Upper lobe of right lung (tissue), 1 donor: Measurements from ENCODE around the gene POLDIP2. TPM values are rescaled to one million over a fixed set of nuclear protein-coding genes. Genes with fewer than 3 reads are reported as not detected.

Experiments
- ATAC-seq: fragments of 200-7000 bp; cut with Tn5 transposase; one replicate; pipeline ENCODE4 v1.9.1; 2020; ENCODE audit warnings: mild to moderate bottlenecking, moderate library complexity
- DNase-seq: peaks from one replicate; pipeline ENCODE4 v3.0.0-alpha.2; 2020
- H3K27ac ChIP-seq: fragments of 200-600 bp; one replicate; pipeline ENCODE4 v1.8.0; 2022
- H3K27me3 ChIP-seq: fragments of 200-600 bp; one replicate; pipeline ENCODE4 v1.8.0; 2022; ENCODE audit warnings: mild to moderate bottlenecking
- H3K36me3 ChIP-seq: fragments of 200-600 bp; one replicate; pipeline ENCODE4 v1.8.0; 2022
- H3K4me1 ChIP-seq: fragments of 200-600 bp; one replicate; pipeline ENCODE4 v1.8.0; 2022
- H3K4me3 ChIP-seq: fragments of 200-600 bp; one replicate; pipeline ENCODE4 v1.8.0; 2022; ENCODE audit warnings: mild to moderate bottlenecking
- H3K9me3 ChIP-seq: fragments of 200-600 bp; one replicate; pipeline ENCODE4 v1.8.0; 2022
- intact Hi-C: fragments of 100-400 bp; cut with DNase I; formaldehyde crosslinking; loops from one replicate; pipeline ENCODE4 v1.11.0; 2022
- total RNA-seq: library from RNA; stranded (reverse); fragmentation: NEBNext Ultra II Directional; extraction: Animal tissue kit (Norgen Biotek cat#: 25700); gene quantifications from one replicate; pipeline ENCODE4 v1.2.1, GENCODE V29; 2021
- TF ChIP-seq, protein P1 (sequence below): fragments of 200-600 bp; IDR thresholded peaks from one replicate; pipeline ENCODE4 v1.8.0; 2022; ENCODE audit warnings: antibody characterized with exemption
- donor health status: DM: no; HTN: yes; CAD: no; lungs with severe emphysema.

POLDIP2 gene
- total RNA-seq, 1 donor from 2014 or later = 55.3 TPM

- H3K4me1 ChIP-seq = no peaks in the 10 kb centered on the region
- no peaks in the 10 kb centered on the region for H3K9me3 ChIP-seq
- DNase-seq = no peak
- H3K27me3 ChIP-seq = no peaks in the 10 kb centered on the region
- TF ChIP-seq, protein P1, sequence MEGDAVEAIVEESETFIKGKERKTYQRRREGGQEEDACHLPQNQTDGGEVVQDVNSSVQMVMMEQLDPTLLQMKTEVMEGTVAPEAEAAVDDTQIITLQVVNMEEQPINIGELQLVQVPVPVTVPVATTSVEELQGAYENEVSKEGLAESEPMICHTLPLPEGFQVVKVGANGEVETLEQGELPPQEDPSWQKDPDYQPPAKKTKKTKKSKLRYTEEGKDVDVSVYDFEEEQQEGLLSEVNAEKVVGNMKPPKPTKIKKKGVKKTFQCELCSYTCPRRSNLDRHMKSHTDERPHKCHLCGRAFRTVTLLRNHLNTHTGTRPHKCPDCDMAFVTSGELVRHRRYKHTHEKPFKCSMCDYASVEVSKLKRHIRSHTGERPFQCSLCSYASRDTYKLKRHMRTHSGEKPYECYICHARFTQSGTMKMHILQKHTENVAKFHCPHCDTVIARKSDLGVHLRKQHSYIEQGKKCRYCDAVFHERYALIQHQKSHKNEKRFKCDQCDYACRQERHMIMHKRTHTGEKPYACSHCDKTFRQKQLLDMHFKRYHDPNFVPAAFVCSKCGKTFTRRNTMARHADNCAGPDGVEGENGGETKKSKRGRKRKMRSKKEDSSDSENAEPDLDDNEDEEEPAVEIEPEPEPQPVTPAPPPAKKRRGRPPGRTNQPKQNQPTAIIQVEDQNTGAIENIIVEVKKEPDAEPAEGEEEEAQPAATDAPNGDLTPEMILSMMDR = no peak
- no peak overlapping the region for H3K27ac ChIP-seq
- H3K36me3 ChIP-seq = peaks cover 41% of the 10 kb centered on the region
- intact Hi-C loops = no loop called here
- ATAC-seq = no peak
- no peak overlapping the region for H3K4me3 ChIP-seq
These were observed 37.2 kb upstream of the POLDIP2 start for GRCh38 chr17:28394337-28395116.

DNA sequence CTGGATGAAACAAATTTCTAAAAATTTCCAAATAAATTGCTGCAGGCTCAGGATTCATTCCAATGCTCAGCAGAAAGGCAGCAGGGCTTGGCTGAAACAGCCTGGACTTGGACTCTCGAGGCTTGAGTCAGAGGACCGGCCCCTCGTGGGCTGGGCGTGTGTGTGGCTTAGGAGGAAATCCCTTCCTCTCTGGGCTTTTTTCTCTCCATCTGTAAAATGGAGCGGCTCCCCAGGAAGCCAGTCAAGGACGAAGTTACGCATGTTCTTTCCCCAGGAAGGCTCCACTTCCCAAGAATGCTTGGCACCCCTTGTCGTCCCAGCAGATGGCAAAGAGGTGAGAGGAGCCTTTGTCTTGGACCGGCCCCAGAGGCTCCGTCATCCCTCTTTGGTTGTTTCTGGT is 35.2 kb upstream of the POLDIP2 start:
- H3K4me1 ChIP-seq = no peaks in the 10 kb centered on the region
- no peaks in the 10 kb centered on the region for H3K27me3 ChIP-seq
- H3K36me3 ChIP-seq = peaks cover 57% of the 10 kb centered on the region
- TF ChIP-seq, protein P1 = no peak
- no peak overlapping the region for H3K27ac ChIP-seq
- intact Hi-C loops = no loop called here
- H3K9me3 ChIP-seq = no peaks in the 10 kb centered on the region
- H3K4me3 ChIP-seq = no peak overlapping the region
- DNase-seq (no peak), ATAC-seq (no peak)

- no peak for ATAC-seq
- H3K36me3 ChIP-seq = peaks cover 57% of the 10 kb centered on the region
- H3K27ac ChIP-seq = no peak overlapping the region
- H3K4me1 ChIP-seq = no peaks in the 10 kb centered on the region
- intact Hi-C loops = no loop called here
- H3K4me3 ChIP-seq = no peak overlapping the region
- no peaks in the 10 kb centered on the region for H3K9me3 ChIP-seq
- H3K27me3 ChIP-seq = no peaks in the 10 kb centered on the region
- no peak for DNase-seq
- TF ChIP-seq, protein P1 = no peak
These were observed 34.1 kb upstream of the POLDIP2 start for GRCh38 chr17:28391401-28391800.

GRCh38 chr17:28390984-28391383 is 33.7 kb upstream of the POLDIP2 start:
- TF ChIP-seq, protein P1 = no peak
- Histone ChIP-seq H3K4me1 (no peaks in the 10 kb centered on the region), H3K36me3 (peaks cover 56% of the 10 kb centered on the region), H3K27ac (no peak overlapping the region), H3K4me3 (no peak overlapping the region), H3K27me3 (no peaks in the 10 kb centered on the region), H3K9me3 (no peaks in the 10 kb centered on the region)
- intact Hi-C loops = no loop called here
- no peak for ATAC-seq
- DNase-seq = no peak

- H3K36me3 ChIP-seq = peaks cover 52% of the 10 kb centered on the region
- DNase-seq = no peak
These were observed 33.2 kb upstream of the POLDIP2 start for GRCh38 chr17:28390563-28390962.

More at GRCh38 chr17:28390563-28390962, 33.2 kb upstream of the POLDIP2 start:
- no peak overlapping the region for H3K27ac ChIP-seq
- no peak for ATAC-seq
- no peak overlapping the region for H3K4me3 ChIP-seq
- no peaks in the 10 kb centered on the region for H3K9me3 ChIP-seq
- H3K4me1 ChIP-seq = peaks cover 3% of the 10 kb centered on the region
- TF ChIP-seq, protein P1 = no peak
- intact Hi-C loops = no loop called here
- H3K27me3 ChIP-seq = no peaks in the 10 kb centered on the region
